Activated naive CD8-positive, alpha-beta T cell treated with anti-CD3 and anti-CD28 coated beads, Interleukin-2, amount 10 ng/mL, durations not matched to agents 7 days and 5 days (primary cell): ENCODE results near the gene EPS8L3. TPM values are rescaled to one million over a fixed set of nuclear protein-coding genes. Genes with fewer than 3 reads are reported as not detected.
A peak's percentile ranks its signal among the peaks of the same experiment; 100 is the strongest.

Source experiments
- ATAC-seq: fragments of 150-1000 bp; cut with Tn5 transposase; one replicate; pipeline ENCODE4 v1.10.0; 2021; ENCODE audit warnings: low read depth, moderate library complexity
- POLR2A ChIA-PET: fragments of 350-600 bp; sonication (Branson Sonifier 250); formaldehyde crosslinking; loops from one replicate; lab custom pipeline; 2021; ENCODE audit warnings: antibody characterized with exemption; lab: Charles Lee
- DNase-seq: peaks from one replicate; pipeline ENCODE4 v3.0.0; 2021
- H3K27ac Mint-ChIP-seq: one replicate; pipeline ENCODE4 v1.8.0; 2022; ENCODE audit warnings: mild to moderate bottlenecking, mixed read lengths
- H3K27me3 Mint-ChIP-seq: one replicate; pipeline ENCODE4 v1.8.0; 2022; ENCODE audit warnings: mild to moderate bottlenecking, moderate library complexity, mixed read lengths
- H3K36me3 Mint-ChIP-seq: one replicate; pipeline ENCODE4 v1.8.0; 2021; ENCODE audit warnings: mild to moderate bottlenecking, mixed read lengths
- H3K4me1 Mint-ChIP-seq: one replicate; pipeline ENCODE4 v1.8.0; 2021; ENCODE audit warnings: mixed read lengths
- H3K4me3 Mint-ChIP-seq: one replicate; pipeline ENCODE4 v1.8.0; 2022; ENCODE audit warnings: mild to moderate bottlenecking, moderate library complexity, mixed read lengths
- H3K9me3 Mint-ChIP-seq: one replicate; pipeline ENCODE4 v1.8.0; 2021; ENCODE audit warnings: mixed read lengths
- total RNA-seq, 2 experiments: library from RNA; stranded (reverse); gene quantifications; one replicate each; pipeline ENCODE4 v1.2.3, GENCODE V29; 2021

Gene EPS8L3
- total RNA-seq, 2 experiments from 2014 or later: not detected

GRCh38 chr1:109782927-109783326, 19.2 kb upstream of the EPS8L3 start:
- DNase-seq (no peak), ATAC-seq (no peak)
- peaks cover 8% of the 10 kb centered on the region for H3K36me3 Mint-ChIP-seq
- peaks cover 4% of the 10 kb centered on the region for H3K4me1 Mint-ChIP-seq
- POLR2A ChIA-PET: interaction anchor here (1.3 kb wide), 1 partner anchor 123 kb away, joined by 4 read pairs; no protein-coding TSS in a partner anchor
- peaks cover 11% of the 10 kb centered on the region for H3K9me3 Mint-ChIP-seq
- no peaks in the 10 kb centered on the region for H3K27me3 Mint-ChIP-seq
- no peak overlapping the region for H3K4me3 Mint-ChIP-seq
- H3K27ac Mint-ChIP-seq: no peak overlapping the region

DNA sequence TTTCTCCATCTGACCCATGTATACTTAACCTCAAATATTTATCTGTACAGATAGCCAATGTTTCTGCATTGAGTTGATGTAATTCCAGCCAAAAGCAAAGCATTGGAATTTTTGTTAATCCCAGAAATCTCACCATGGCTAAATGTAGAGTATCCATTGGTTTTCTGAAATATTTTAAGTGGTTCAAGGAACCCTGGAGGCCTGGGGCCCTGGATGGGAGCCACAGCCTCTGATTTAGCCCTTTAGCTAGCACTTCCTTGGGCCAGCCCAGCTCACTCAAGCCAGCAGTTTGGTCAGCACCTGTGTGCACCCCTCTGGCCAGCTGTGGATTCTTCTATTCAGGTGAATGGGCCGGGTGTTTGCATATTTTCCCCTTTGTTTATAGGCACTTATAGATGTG, 18.8 kb upstream of the EPS8L3 start:
- H3K27me3 Mint-ChIP-seq: no peaks in the 10 kb centered on the region
- peaks cover 6% of the 10 kb centered on the region for H3K4me1 Mint-ChIP-seq
- ATAC-seq (no peak), DNase-seq (no peak)
- no peak overlapping the region for H3K4me3 Mint-ChIP-seq
- H3K9me3 Mint-ChIP-seq: peaks cover 11% of the 10 kb centered on the region
- H3K36me3 Mint-ChIP-seq: peaks cover 8% of the 10 kb centered on the region
- H3K27ac Mint-ChIP-seq: no peak overlapping the region
- POLR2A ChIA-PET: interaction anchor here (0.9 to 1.3 kb wide), 2 partner anchors 124 to 202 kb away, joined by 4 read pairs; partner anchors contain the start of gene AHCYL1

DNA sequence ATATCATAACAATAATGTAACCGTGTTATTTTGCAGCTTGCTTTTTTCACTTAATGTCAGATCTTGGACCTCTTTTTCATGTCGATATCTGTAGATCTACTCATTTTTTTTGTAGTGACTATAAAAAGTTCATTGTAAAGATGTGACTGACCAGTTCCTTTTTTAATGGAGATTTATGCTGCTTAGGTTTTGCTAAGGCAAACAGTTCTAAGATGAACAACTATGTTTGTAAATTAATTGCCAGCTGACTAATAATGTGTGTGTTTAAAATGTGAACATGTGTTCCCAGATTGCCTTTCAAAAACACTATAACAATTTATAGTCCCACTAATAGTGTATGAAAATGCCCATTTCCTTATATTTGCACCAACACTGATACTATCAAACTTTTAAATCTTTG, 18.1 kb upstream of the EPS8L3 start:
- no peaks in the 10 kb centered on the region for H3K27me3 Mint-ChIP-seq

GRCh38 chr1:109780982-109781381, 17.3 kb upstream of the EPS8L3 start:
- POLR2A ChIA-PET: no interaction called here
- H3K27ac Mint-ChIP-seq: no peak overlapping the region
- peaks cover 8% of the 10 kb centered on the region for H3K36me3 Mint-ChIP-seq

More for the DNA sequence above, 18.1 kb upstream of the EPS8L3 start:
- Mint-ChIP-seq H3K9me3 (peaks cover 11% of the 10 kb centered on the region), H3K36me3 (peaks cover 8% of the 10 kb centered on the region), H3K27ac (no peak overlapping the region), H3K4me1 (peaks cover 7% of the 10 kb centered on the region), H3K4me3 (no peak overlapping the region)
- DNase-seq (no peak), ATAC-seq (no peak)
- POLR2A ChIA-PET: interaction anchor here (0.9 kb wide), 1 partner anchor 202 kb away, joined by 4 read pairs; the partner anchor contains the start of gene AHCYL1

DNA sequence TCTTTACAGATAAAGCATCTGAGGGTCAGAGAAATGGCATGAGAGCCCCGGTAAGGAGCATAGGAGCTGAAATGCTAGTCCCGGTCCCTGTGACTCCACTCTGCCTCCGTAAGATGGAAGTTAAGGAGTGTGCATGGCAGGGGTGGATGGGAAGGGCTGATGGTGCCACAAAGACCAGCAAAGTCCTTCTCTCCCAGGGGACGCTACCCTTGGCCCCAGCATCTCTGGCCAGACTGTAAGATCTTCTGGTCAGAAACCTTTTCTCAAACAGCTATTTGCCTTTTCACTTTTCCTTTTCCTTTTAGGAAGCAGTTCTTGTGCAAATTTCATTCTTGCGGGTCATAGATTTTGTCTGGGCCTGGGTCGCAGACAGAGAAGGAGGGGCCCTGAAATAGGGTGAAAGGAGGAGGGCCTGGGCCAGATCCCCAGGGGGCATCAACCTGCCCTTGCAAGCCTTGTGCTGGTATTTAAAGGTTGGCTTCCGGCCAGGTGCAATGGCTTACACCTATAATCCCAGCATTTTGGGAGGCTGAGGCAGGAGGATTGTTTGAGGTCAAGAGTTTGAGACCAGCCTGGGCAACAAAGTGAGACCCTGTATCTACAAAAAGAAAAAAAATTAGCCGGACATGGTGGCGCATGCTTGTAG, 14.4 kb upstream of the EPS8L3 start:
- POLR2A ChIA-PET: interaction anchor here (2.6 kb wide), 1 partner anchor 206 kb away, joined by 34 read pairs; the partner anchor contains the start of gene AHCYL1
- Mint-ChIP-seq H3K4me3 (no peak overlapping the region), H3K9me3 (peaks cover 11% of the 10 kb centered on the region), H3K27ac (no peak overlapping the region), H3K4me1 (peaks cover 12% of the 10 kb centered on the region), H3K27me3 (peaks cover 3% of the 10 kb centered on the region), H3K36me3 (peaks cover 8% of the 10 kb centered on the region)
- DNase-seq (peak; percentile 24), ATAC-seq (no peak)

More at GRCh38 chr1:109780982-109781381, 17.3 kb upstream of the EPS8L3 start:
- peaks cover 8% of the 10 kb centered on the region for H3K4me1 Mint-ChIP-seq
- DNase-seq (no peak), ATAC-seq (no peak)
- no peaks in the 10 kb centered on the region for H3K27me3 Mint-ChIP-seq
- no peak overlapping the region for H3K4me3 Mint-ChIP-seq
- peaks cover 11% of the 10 kb centered on the region for H3K9me3 Mint-ChIP-seq

DNA sequence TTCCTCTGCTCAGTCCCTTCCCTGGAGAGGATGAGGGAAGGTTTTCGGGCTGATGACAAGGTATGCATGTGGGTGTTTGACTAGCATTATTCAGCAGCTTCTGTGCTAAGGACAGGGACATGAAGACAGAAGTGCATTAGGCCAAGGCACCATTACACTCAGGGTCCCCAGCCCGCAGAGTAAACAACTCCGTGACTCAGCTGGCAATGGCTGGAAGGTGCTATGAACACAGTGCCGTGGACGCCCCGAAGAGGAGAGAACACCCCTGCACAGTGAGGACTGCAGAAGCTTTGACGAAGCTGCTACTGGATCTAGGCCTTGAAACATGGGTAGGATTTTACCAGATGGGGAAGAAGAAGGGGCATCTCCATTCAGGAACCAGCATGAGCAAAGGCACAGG, 13.7 kb upstream of the EPS8L3 start:
- peak overlapping the region; percentile 83 for H3K27ac Mint-ChIP-seq
- peaks cover 8% of the 10 kb centered on the region for H3K36me3 Mint-ChIP-seq
- no peak for ATAC-seq
- H3K27me3 Mint-ChIP-seq: peaks cover 3% of the 10 kb centered on the region
- H3K4me3 Mint-ChIP-seq: no peak overlapping the region
- DNase-seq: peak; percentile 24
- H3K9me3 Mint-ChIP-seq: peaks cover 11% of the 10 kb centered on the region
- POLR2A ChIA-PET: interaction anchor here (0.6 to 2.6 kb wide), 8 partner anchors 11 to 211 kb away, joined by 3 to 34 read pairs (median 5); partner anchors contain the start of gene AHCYL1
- H3K4me1 Mint-ChIP-seq: peaks cover 12% of the 10 kb centered on the region

- H3K27ac Mint-ChIP-seq: peak overlapping the region; percentile 83
- H3K4me1 Mint-ChIP-seq: peaks cover 15% of the 10 kb centered on the region
- ATAC-seq: peak; percentile 83
- no peak overlapping the region for H3K4me3 Mint-ChIP-seq
- DNase-seq: peak; percentile 81
- POLR2A ChIA-PET: interaction anchor here (0.6 to 2.6 kb wide), 11 partner anchors 12 to 228 kb away, joined by 3 to 34 read pairs (median 3); partner anchors contain the start of genes AHCYL1 and GNAI3
- H3K9me3 Mint-ChIP-seq: peaks cover 10% of the 10 kb centered on the region
- peaks cover 3% of the 10 kb centered on the region for H3K27me3 Mint-ChIP-seq
- peaks cover 8% of the 10 kb centered on the region for H3K36me3 Mint-ChIP-seq
Measured at GRCh38 chr1:109776911-109777310, 13.2 kb upstream of the EPS8L3 start.

GRCh38 chr1:109776206-109776835, 12.6 kb upstream of the EPS8L3 start:
- peaks cover 8% of the 10 kb centered on the region for H3K36me3 Mint-ChIP-seq
- peaks cover 3% of the 10 kb centered on the region for H3K27me3 Mint-ChIP-seq
- peak; percentile 12 for DNase-seq
- ATAC-seq: no peak
- peaks cover 10% of the 10 kb centered on the region for H3K9me3 Mint-ChIP-seq
- POLR2A ChIA-PET: interaction anchor here (0.7 to 2.6 kb wide), 10 partner anchors 12 to 228 kb away, joined by 3 to 34 read pairs (median 4); partner anchors contain the start of genes AHCYL1 and GNAI3
- no peak overlapping the region for H3K4me3 Mint-ChIP-seq
- H3K4me1 Mint-ChIP-seq: peaks cover 16% of the 10 kb centered on the region
- H3K27ac Mint-ChIP-seq: no peak overlapping the region

GRCh38 chr1:109775398-109775797, 11.7 kb upstream of the EPS8L3 start:
- Mint-ChIP-seq H3K4me3 (no peak overlapping the region), H3K9me3 (peaks cover under 1% of the 10 kb centered on the region), H3K4me1 (peaks cover 16% of the 10 kb centered on the region), H3K27ac (no peak overlapping the region), H3K27me3 (peaks cover 3% of the 10 kb centered on the region), H3K36me3 (peaks cover 1% of the 10 kb centered on the region)
- no peak for DNase-seq
- POLR2A ChIA-PET: interaction anchor here (1.0 to 1.2 kb wide), 2 partner anchors 227 to 229 kb away, joined by 4 read pairs; partner anchors contain the start of gene GNAI3
- ATAC-seq: no peak

DNA sequence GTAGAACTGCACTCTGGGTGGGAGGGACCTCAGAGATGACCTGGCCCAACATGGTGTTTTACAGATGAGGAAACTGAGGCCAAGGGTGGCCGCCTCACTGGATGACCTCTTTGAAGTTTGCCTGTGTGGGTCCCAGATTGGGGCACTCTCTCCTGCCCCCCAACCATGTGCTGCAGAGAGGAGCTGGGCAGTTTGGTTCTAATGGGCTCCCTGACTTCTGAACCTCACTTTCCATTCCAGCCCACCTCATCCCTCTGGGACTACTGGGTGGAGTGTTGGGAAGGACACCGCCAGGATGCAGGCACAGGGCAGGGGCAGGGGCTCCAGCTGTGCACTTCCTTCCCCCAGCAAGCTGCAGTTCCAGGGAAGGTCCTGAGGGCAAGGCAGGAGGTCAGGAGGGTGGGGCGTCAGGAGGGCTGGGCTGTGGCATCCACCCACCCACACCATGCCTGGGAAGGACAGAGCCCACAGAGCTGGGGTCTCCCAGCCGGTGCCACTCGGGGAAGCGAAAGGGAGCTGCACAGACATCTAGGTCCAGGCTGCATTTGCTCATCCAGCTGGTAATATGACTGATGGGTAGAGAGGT, 10.3 kb upstream of the EPS8L3 start:
- Mint-ChIP-seq H3K36me3 (no peaks in the 10 kb centered on the region), H3K27ac (no peak overlapping the region)

DNA sequence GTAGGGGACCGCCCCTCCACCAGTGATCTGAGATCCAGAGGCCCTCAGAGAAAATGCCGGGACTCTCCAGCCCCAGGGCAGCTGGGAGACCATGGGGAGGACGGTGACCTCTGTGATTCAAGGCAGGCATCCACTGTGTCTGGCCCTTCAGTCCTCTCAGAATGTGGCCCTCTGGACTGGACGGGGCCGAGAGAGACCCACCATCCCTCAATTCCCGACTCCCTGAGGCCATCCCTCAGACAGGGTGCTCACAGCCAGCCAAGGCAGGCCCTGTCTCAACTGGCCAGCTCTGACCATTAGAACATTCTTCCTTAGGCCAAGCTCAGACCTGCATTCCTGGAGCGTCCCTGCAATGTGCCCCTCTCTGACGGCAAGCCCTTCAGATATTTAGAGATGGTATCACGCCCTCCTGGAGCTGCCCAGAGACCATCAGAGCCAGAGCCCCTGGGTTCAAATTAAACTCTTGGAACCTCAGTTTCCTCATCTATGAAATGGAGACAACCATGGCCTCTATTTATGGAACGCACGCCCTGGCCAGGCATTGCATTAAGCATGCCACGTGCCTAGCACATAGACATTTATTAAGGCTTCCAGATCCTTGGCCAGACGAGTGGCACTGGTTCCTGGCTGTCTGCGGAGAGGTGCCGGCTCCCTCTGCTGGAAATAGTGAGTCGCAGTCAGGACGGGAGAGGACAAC, 9.6 kb upstream of the EPS8L3 start:
- Mint-ChIP-seq H3K36me3 (no peaks in the 10 kb centered on the region), H3K9me3 (no peaks in the 10 kb centered on the region), H3K27ac (no peak overlapping the region), H3K4me1 (peaks cover 16% of the 10 kb centered on the region), H3K27me3 (peaks cover 3% of the 10 kb centered on the region), H3K4me3 (no peak overlapping the region)
- peak; percentile 65 for DNase-seq
- POLR2A ChIA-PET: interaction anchor here (1.0 to 2.3 kb wide), 4 partner anchors 17 to 225 kb away, joined by 3 to 17 read pairs (median 8); partner anchors contain the start of genes AHCYL1 and GNAI3
- ATAC-seq: peak; percentile 87

More for the DNA sequence above, 10.3 kb upstream of the EPS8L3 start:
- DNase-seq (no peak), ATAC-seq (no peak)
- POLR2A ChIA-PET: interaction anchor here (1.0 to 2.3 kb wide), 5 partner anchors 17 to 228 kb away, joined by 3 to 17 read pairs (median 4); partner anchors contain the start of genes AHCYL1 and GNAI3
- no peaks in the 10 kb centered on the region for H3K9me3 Mint-ChIP-seq
- no peak overlapping the region for H3K4me3 Mint-ChIP-seq
- peaks cover 16% of the 10 kb centered on the region for H3K4me1 Mint-ChIP-seq
- peaks cover 3% of the 10 kb centered on the region for H3K27me3 Mint-ChIP-seq

- H3K4me3 Mint-ChIP-seq: no peak overlapping the region
- no peaks in the 10 kb centered on the region for H3K9me3 Mint-ChIP-seq
- peaks cover 3% of the 10 kb centered on the region for H3K27me3 Mint-ChIP-seq
- H3K27ac Mint-ChIP-seq: no peak overlapping the region
- POLR2A ChIA-PET: interaction anchor here (2.3 kb wide), 2 partner anchors 212 to 224 kb away, joined by 11 to 17 read pairs; partner anchors contain the start of genes AHCYL1 and GNAI3
- no peaks in the 10 kb centered on the region for H3K36me3 Mint-ChIP-seq
- H3K4me1 Mint-ChIP-seq: peaks cover 16% of the 10 kb centered on the region
- no peak for DNase-seq
- no peak for ATAC-seq
Measured at GRCh38 chr1:109772658-109773202, 9.0 kb upstream of the EPS8L3 start.
